Mucosa of descending colon (tissue), 3 donors: Measurements from ENCODE around the gene RAD50. TPM values are rescaled to one million over a fixed set of nuclear protein-coding genes. Genes with fewer than 3 reads are reported as not detected.

Source experiments
- ATAC-seq: fragments of 200-7000 bp; cut with Tn5 transposase; one replicate; pipeline ENCODE4 v1.9.1; 2020; ENCODE audit warnings: mild to moderate bottlenecking, moderate library complexity
- DNase-seq, 3 donors: peaks; one replicate each; pipeline ENCODE4 v3.0.0-alpha.2; 2020
- H3K36me3 ChIP-seq: fragments of 200-600 bp; one replicate; pipeline ENCODE4 v1.8.0; 2021; ENCODE audit warnings: low read depth, mild to moderate bottlenecking
- H3K4me1 ChIP-seq: fragments of 200-600 bp; one replicate; pipeline ENCODE4 v1.8.0; 2021; ENCODE audit warnings: low read depth, mild to moderate bottlenecking
- H3K4me3 ChIP-seq: fragments of 200-600 bp; one replicate; pipeline ENCODE4 v1.8.0; 2021; ENCODE audit warnings: mild to moderate bottlenecking
- H3K9me3 ChIP-seq: fragments of 200-600 bp; one replicate; pipeline ENCODE4 v1.8.0; 2021; ENCODE audit warnings: mild to moderate bottlenecking
- CTCF ChIP-seq: fragments of 200-600 bp; IDR thresholded peaks from one replicate; pipeline ENCODE4 v1.8.0; 2022; ENCODE audit warnings: antibody characterized with exemption, mild to moderate bottlenecking
- intact Hi-C, 2 donors: fragments of 100-400 bp; cut with DNase I in 1 of 2; cut with micrococcal nuclease in 1 of 2; formaldehyde crosslinking; loops; one replicate each; pipeline versions ENCODE4 v1.11.0 to v1.11.1; 2022; cut with DNase I, micrococcal nuclease
- total RNA-seq, 3 donors: library from RNA; stranded (reverse); fragmentation: NEBNext Ultra II Directional in 2 of 3; extraction: Animal tissue kit (Norgen Biotek cat#: 25700) in 2 of 3; gene quantifications; one replicate each; pipeline versions ENCODE4 v1.2.1 to v1.2.4, GENCODE V29; 2021 to 2023
- donor health status: DM: no; HTN: no; CAD: no; lungs with moderate emphysema.
- donor health status: DM: no; HTN: no; CAD: no.
- donor health status: DM: no; HTN: yes; CAD: no.

Gene RAD50
- total RNA-seq, 3 donors from 2014 or later = 35.3 to 43.8 (median 36.1) TPM

GRCh38 chr5:132677682-132678400, 121.1 kb downstream of the RAD50 start:
- no peak overlapping the region for H3K4me3 ChIP-seq
- H3K4me1 ChIP-seq = no peaks in the 10 kb centered on the region
- no peak for TF ChIP-seq CTCF
- H3K9me3 ChIP-seq = no peaks in the 10 kb centered on the region
- ATAC-seq (no peak), DNase-seq (no peak)
- intact Hi-C loops = no loop called here
- no peaks in the 10 kb centered on the region for H3K36me3 ChIP-seq

- intact Hi-C loops = no loop called here
- no peak for TF ChIP-seq CTCF
- H3K4me1 ChIP-seq = no peaks in the 10 kb centered on the region
- ATAC-seq (no peak), DNase-seq (no peak)
- no peaks in the 10 kb centered on the region for H3K36me3 ChIP-seq
- H3K9me3 ChIP-seq = no peaks in the 10 kb centered on the region
- no peak overlapping the region for H3K4me3 ChIP-seq
Observed at GRCh38 chr5:132678735-132679134, 122.0 kb downstream of the RAD50 start.

DNA sequence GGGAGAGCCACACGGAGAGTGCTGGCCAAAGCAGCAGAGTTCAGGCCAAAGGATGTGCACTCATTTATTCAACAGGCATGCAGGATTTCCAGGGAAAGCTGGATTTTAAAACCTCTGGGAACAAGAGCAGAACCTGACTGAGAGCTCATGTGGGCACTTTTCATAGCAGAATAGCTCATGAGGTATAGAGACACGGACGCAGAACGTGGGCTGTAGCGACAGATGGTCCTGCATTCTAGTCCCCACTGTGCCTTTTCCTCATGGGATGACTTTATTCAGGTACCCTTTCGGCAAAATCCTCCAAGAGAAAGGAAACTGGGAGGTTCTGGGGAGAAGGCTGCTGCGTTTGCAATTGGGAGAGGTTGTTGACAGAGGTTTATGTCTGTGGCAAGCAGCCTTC, 122.4 kb downstream of the RAD50 start:
- intact Hi-C loops = no loop called here
- DNase-seq (no peak), ATAC-seq (no peak)
- TF ChIP-seq CTCF = no peak
- Histone ChIP-seq H3K36me3 (no peaks in the 10 kb centered on the region), H3K4me3 (no peak overlapping the region), H3K4me1 (no peaks in the 10 kb centered on the region), H3K9me3 (no peaks in the 10 kb centered on the region)

DNA sequence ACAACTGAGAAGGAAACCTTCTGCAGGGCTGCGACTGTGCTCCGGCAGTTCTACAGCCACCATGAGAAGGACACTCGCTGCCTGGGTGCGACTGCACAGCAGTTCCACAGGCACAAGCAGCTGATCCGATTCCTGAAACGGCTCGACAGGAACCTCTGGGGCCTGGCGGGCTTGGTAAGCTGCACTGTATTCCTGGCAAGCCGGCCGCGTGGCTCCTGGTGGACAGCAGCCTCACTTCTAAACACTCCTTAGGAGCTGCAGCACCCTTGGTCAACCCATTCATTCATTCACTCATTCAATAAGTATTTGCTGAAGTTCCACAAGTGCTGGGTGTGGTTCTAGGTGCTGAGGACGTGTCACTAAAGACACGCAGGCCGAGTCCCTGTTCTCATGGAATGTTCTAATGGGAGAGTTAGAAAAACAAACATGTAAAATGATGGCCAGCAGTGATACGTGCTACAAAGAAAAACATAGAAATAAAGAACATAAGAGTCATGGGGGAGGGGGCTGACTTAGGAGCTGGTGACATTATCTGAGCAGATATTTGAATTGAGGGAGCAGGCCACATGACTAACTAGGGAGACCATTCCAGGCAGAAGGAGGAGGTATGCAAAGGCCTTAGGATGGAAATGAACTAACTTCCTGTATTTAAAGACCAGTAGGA, 123.1 kb downstream of the RAD50 start:
- intact Hi-C loops = no loop called here
- no peak for TF ChIP-seq CTCF
- Histone ChIP-seq H3K4me3 (no peak overlapping the region), H3K36me3 (no peaks in the 10 kb centered on the region), H3K9me3 (no peaks in the 10 kb centered on the region), H3K4me1 (no peaks in the 10 kb centered on the region)
- no peak for ATAC-seq
- DNase-seq = no peak

GRCh38 chr5:132680780-132681475, 124.2 kb downstream of the RAD50 start:
- ATAC-seq (no peak), DNase-seq (no peak)
- TF ChIP-seq CTCF = no peak
- Histone ChIP-seq H3K4me3 (no peak overlapping the region), H3K4me1 (no peaks in the 10 kb centered on the region), H3K9me3 (no peaks in the 10 kb centered on the region), H3K36me3 (no peaks in the 10 kb centered on the region)
- intact Hi-C loops = no loop called here
